Measurements from ENCODE around the gene CFAP20.

CFAP20 gene

GRCh38 chr16:58160855-58161254 is 31.7 kb upstream of the CFAP20 start:
- Histone ChIP-seq H3K4me1 (ENCODE audit: control insufficient read depth in 1 of 2, insufficient read depth in 2 of 2, low read length in 2 of 2) (no peaks in the 10 kb centered on the region), H3K4me2 (ENCODE audit: low read length) (no peak overlapping the region), H2AK5ac (ENCODE audit: low read length) (no peak overlapping the region), H4K8ac (ENCODE audit: low read depth, low read length) (no peak overlapping the region), H2AFZ (ENCODE audit: insufficient read depth, low read length, poor library complexity) (no peak overlapping the region), H3K27ac (ENCODE audit: low read depth, low read length) (no peak overlapping the region), H3K18ac (ENCODE audit: low read length) (no peak overlapping the region), H3K79me2 (ENCODE audit: control insufficient read depth, insufficient read depth, low read length, poor library complexity) (no peaks in the 10 kb centered on the region), H3K14ac (ENCODE audit: low read length) (no peak overlapping the region), H3K36me3 (ENCODE audit: control insufficient read depth in 1 of 2, insufficient read depth in 2 of 2, low read length in 2 of 2) (peaks cover 18 to 44% of the 10 kb centered on the region in 2 experiments), H4K91ac (ENCODE audit: low read depth, low read length) (no peak overlapping the region), H3K9me3 (ENCODE audit: insufficient read depth, low read depth, low read length) (no peaks in the 10 kb centered on the region), H2BK120ac (ENCODE audit: insufficient read depth, low read length, poor library complexity) (no peak overlapping the region), H3K27me3 (ENCODE audit: insufficient read depth, low read length) (no peaks in the 10 kb centered on the region), H3K79me1 (ENCODE audit: low read length) (no peaks in the 10 kb centered on the region), H3K4me3 (ENCODE audit: low read depth, low read length) (no peak overlapping the region), H3K4ac (ENCODE audit: low read depth, low read length) (no peak overlapping the region), H4K12ac (ENCODE audit: low read depth, low read length) (no peak overlapping the region), H3K23ac (ENCODE audit: low read length) (no peak overlapping the region), H2BK12ac (ENCODE audit: low read length) (no peak overlapping the region), H2BK5ac (ENCODE audit: low read depth, low read length, poor library complexity) (no peak overlapping the region), H3K9ac (ENCODE audit: low read length) (no peak overlapping the region)
- no CpG with 5 or more reads among the region's 3 CpGs for WGBS (ENCODE audit: extremely low coverage, insufficient coverage, insufficient read length)
- DNase-seq = no peak

GRCh38 chr16:58158725-58159124 is 29.5 kb upstream of the CFAP20 start:
- no peak overlapping the region for H4K91ac ChIP-seq (ENCODE audit: low read depth, low read length)
- H2BK5ac ChIP-seq (ENCODE audit: low read depth, low read length, poor library complexity) = no peak overlapping the region
- no CpG with 5 or more reads among the region's 3 CpGs for WGBS (ENCODE audit: extremely low coverage, insufficient coverage, insufficient read length)
- H3K79me1 ChIP-seq (ENCODE audit: low read length) = no peaks in the 10 kb centered on the region
- H4K12ac ChIP-seq (ENCODE audit: low read depth, low read length) = no peak overlapping the region
- no peak overlapping the region for H2AFZ ChIP-seq (ENCODE audit: insufficient read depth, low read length, poor library complexity)
- no peak overlapping the region for H3K4me2 ChIP-seq (ENCODE audit: low read length)
- H3K27ac ChIP-seq (ENCODE audit: low read depth, low read length) = no peak overlapping the region
- no peak overlapping the region for H3K4me3 ChIP-seq (ENCODE audit: low read depth, low read length)
- H3K4me1 ChIP-seq (ENCODE audit: control insufficient read depth in 1 of 2, insufficient read depth in 2 of 2, low read length in 2 of 2) = no peaks in the 10 kb centered on the region
- no peak overlapping the region for H4K8ac ChIP-seq (ENCODE audit: low read depth, low read length)
- H3K4ac ChIP-seq (ENCODE audit: low read depth, low read length) = no peak overlapping the region
- H2BK12ac ChIP-seq (ENCODE audit: low read length) = no peak overlapping the region
- H3K23ac ChIP-seq (ENCODE audit: low read length) = no peak overlapping the region
- H3K36me3 ChIP-seq (ENCODE audit: control insufficient read depth in 1 of 2, insufficient read depth in 2 of 2, low read length in 2 of 2) = peaks cover 12 to 28% of the 10 kb centered on the region in 2 experiments
- H3K9me3 ChIP-seq (ENCODE audit: insufficient read depth, low read depth, low read length) = no peaks in the 10 kb centered on the region
- H2AK5ac ChIP-seq (ENCODE audit: low read length) = no peak overlapping the region
- H3K18ac ChIP-seq (ENCODE audit: low read length) = no peak overlapping the region
- no peak for DNase-seq
- H3K9ac ChIP-seq (ENCODE audit: low read length) = no peak overlapping the region
- no peak overlapping the region for H3K14ac ChIP-seq (ENCODE audit: low read length)
- H3K27me3 ChIP-seq (ENCODE audit: insufficient read depth, low read length) = no peaks in the 10 kb centered on the region
- H3K79me2 ChIP-seq (ENCODE audit: control insufficient read depth, insufficient read depth, low read length, poor library complexity) = no peaks in the 10 kb centered on the region
- H2BK120ac ChIP-seq (ENCODE audit: insufficient read depth, low read length, poor library complexity) = no peak overlapping the region

DNA sequence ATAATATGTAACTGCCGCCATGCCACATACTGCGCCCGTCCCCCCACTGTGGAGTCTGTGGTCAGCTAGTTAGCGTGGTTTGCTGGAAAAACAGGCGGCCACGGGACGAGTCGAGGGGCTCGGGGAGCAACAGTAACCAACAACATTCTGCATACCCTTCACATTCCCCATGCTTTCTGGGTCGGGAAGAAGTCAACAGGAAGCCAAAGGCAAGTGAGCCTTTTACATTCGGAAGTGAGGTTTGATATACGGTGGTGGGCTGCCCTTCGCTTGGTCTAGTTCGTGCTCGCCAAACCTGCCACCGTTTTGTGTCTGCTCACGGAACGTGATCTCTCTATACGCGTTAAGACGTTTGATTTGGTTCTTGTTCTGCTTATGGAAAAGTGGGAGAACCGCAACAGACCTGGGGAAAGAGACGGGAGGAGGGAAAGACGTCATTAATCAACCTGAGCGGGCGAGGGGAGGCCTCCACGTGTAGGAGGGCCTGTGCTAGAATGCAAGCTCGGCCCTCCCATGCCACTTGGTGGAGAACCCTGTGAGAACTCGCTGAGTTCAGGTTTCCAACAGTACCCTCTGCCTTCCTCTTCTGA is 28.9 kb upstream of the CFAP20 start:
- H3K27me3 ChIP-seq (ENCODE audit: insufficient read depth, low read length) = no peaks in the 10 kb centered on the region
- no peak overlapping the region for H3K18ac ChIP-seq (ENCODE audit: low read length)
- H3K14ac ChIP-seq (ENCODE audit: low read length) = no peak overlapping the region
- no peaks in the 10 kb centered on the region for H3K79me1 ChIP-seq (ENCODE audit: low read length)
- no peaks in the 10 kb centered on the region for H3K4me1 ChIP-seq (ENCODE audit: control insufficient read depth in 1 of 2, insufficient read depth in 2 of 2, low read length in 2 of 2)
- H3K23ac ChIP-seq (ENCODE audit: low read length) = no peak overlapping the region
- no peak overlapping the region for H3K4ac ChIP-seq (ENCODE audit: low read depth, low read length)
- no peak overlapping the region for H3K27ac ChIP-seq (ENCODE audit: low read depth, low read length)
- DNase-seq = no peak
- H3K9ac ChIP-seq (ENCODE audit: low read length) = no peak overlapping the region
- H3K79me2 ChIP-seq (ENCODE audit: control insufficient read depth, insufficient read depth, low read length, poor library complexity) = no peaks in the 10 kb centered on the region
- H3K4me2 ChIP-seq (ENCODE audit: low read length) = no peak overlapping the region
- H2AK5ac ChIP-seq (ENCODE audit: low read length) = no peak overlapping the region
- no peak overlapping the region for H3K4me3 ChIP-seq (ENCODE audit: low read depth, low read length)
- WGBS (ENCODE audit: extremely low coverage, insufficient coverage, insufficient read length) = no CpG with 5 or more reads among the region's 29 CpGs
- H3K9me3 ChIP-seq (ENCODE audit: insufficient read depth, low read depth, low read length) = no peaks in the 10 kb centered on the region
- H2BK120ac ChIP-seq (ENCODE audit: insufficient read depth, low read length, poor library complexity) = no peak overlapping the region
- H4K91ac ChIP-seq (ENCODE audit: low read depth, low read length) = no peak overlapping the region
- no peak overlapping the region for H4K12ac ChIP-seq (ENCODE audit: low read depth, low read length)
- peaks cover 12 to 22% of the 10 kb centered on the region in 2 experiments for H3K36me3 ChIP-seq (ENCODE audit: control insufficient read depth in 1 of 2, insufficient read depth in 2 of 2, low read length in 2 of 2)
- H2BK12ac ChIP-seq (ENCODE audit: low read length) = no peak overlapping the region
- no peak overlapping the region for H4K8ac ChIP-seq (ENCODE audit: low read depth, low read length)
- no peak overlapping the region for H2BK5ac ChIP-seq (ENCODE audit: low read depth, low read length, poor library complexity)
- no peak overlapping the region for H2AFZ ChIP-seq (ENCODE audit: insufficient read depth, low read length, poor library complexity)

- DNase-seq = no peak
- Histone ChIP-seq H3K79me2 (ENCODE audit: control insufficient read depth, insufficient read depth, low read length, poor library complexity) (no peaks in the 10 kb centered on the region), H2AK5ac (ENCODE audit: low read length) (no peak overlapping the region), H3K79me1 (ENCODE audit: low read length) (no peaks in the 10 kb centered on the region), H4K12ac (ENCODE audit: low read depth, low read length) (no peak overlapping the region), H3K27me3 (ENCODE audit: insufficient read depth, low read length) (no peaks in the 10 kb centered on the region), H3K27ac (ENCODE audit: low read depth, low read length) (no peak overlapping the region), H4K91ac (ENCODE audit: low read depth, low read length) (no peak overlapping the region), H2BK120ac (ENCODE audit: insufficient read depth, low read length, poor library complexity) (no peak overlapping the region), H3K23ac (ENCODE audit: low read length) (no peak overlapping the region), H3K4me3 (ENCODE audit: low read depth, low read length) (no peak overlapping the region), H4K8ac (ENCODE audit: low read depth, low read length) (no peak overlapping the region), H2AFZ (ENCODE audit: insufficient read depth, low read length, poor library complexity) (no peak overlapping the region), H2BK5ac (ENCODE audit: low read depth, low read length, poor library complexity) (no peak overlapping the region), H3K9me3 (ENCODE audit: insufficient read depth, low read depth, low read length) (no peaks in the 10 kb centered on the region), H3K36me3 (ENCODE audit: control insufficient read depth in 1 of 2, insufficient read depth in 2 of 2, low read length in 2 of 2) (peaks cover 10 to 16% of the 10 kb centered on the region in 2 experiments), H3K4me1 (ENCODE audit: control insufficient read depth in 1 of 2, insufficient read depth in 2 of 2, low read length in 2 of 2) (no peaks in the 10 kb centered on the region), H3K9ac (ENCODE audit: low read length) (no peak overlapping the region), H3K4ac (ENCODE audit: low read depth, low read length) (no peak overlapping the region), H3K4me2 (ENCODE audit: low read length) (no peak overlapping the region), H3K14ac (ENCODE audit: low read length) (no peak overlapping the region), H2BK12ac (ENCODE audit: low read length) (no peak overlapping the region), H3K18ac (ENCODE audit: low read length) (no peak overlapping the region)
- WGBS (ENCODE audit: extremely low coverage, insufficient coverage, insufficient read length) = no CpG with 5 or more reads among the region's 2 CpGs
Measured at GRCh38 chr16:58157239-58157638, 28.1 kb upstream of the CFAP20 start.
